DND-41 (cell line): Measurements from ENCODE around the gene FAM107B.

Experiments
- EZH2 ChIP-seq: IDR thresholded peaks from 3 replicates; pipeline ENCODE4 v1.6.1; 2012; ENCODE audit warnings: borderline replicate concordance, low read depth, mild to moderate bottlenecking, moderate library complexity, low read length, inconsistent platforms; ENCODE audit not compliant: severe bottlenecking
- TF ChIP-seq, protein P1 (sequence below): IDR thresholded peaks from 2 replicates; pipeline ENCODE4 v1.5.1; 2012; ENCODE audit warnings: borderline replicate concordance, low read length, moderate library complexity, mild to moderate bottlenecking; ENCODE audit not compliant: poor library complexity, severe bottlenecking; ENCODE audit errors: extremely low read depth

DNA sequence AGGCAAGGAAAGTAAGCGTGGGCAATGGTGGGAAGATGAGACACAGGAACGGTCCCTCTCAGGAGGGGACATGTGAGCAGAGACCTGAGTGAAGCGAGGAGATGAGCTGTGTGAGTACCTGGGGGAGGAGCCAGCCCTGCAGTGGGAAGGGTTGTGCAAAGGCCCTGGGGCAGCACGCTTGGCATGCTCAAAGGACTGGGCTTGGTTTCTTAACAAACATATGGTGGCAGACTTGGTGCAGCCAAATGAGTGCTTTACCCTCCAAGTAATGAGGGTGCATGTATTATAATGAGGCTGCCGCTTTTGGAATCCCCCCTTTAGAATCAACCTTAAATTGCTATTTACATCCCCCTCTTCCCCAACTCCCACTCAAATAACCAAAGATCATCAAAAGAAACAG lies 291.3 kb downstream of the FAM107B start:
- no peak for TF ChIP-seq EZH2
- TF ChIP-seq, protein P1, sequence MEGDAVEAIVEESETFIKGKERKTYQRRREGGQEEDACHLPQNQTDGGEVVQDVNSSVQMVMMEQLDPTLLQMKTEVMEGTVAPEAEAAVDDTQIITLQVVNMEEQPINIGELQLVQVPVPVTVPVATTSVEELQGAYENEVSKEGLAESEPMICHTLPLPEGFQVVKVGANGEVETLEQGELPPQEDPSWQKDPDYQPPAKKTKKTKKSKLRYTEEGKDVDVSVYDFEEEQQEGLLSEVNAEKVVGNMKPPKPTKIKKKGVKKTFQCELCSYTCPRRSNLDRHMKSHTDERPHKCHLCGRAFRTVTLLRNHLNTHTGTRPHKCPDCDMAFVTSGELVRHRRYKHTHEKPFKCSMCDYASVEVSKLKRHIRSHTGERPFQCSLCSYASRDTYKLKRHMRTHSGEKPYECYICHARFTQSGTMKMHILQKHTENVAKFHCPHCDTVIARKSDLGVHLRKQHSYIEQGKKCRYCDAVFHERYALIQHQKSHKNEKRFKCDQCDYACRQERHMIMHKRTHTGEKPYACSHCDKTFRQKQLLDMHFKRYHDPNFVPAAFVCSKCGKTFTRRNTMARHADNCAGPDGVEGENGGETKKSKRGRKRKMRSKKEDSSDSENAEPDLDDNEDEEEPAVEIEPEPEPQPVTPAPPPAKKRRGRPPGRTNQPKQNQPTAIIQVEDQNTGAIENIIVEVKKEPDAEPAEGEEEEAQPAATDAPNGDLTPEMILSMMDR, result no peak
